MM.1S (cell line): ENCODE data around the gene OXLD1.

Experiments
- CTCF ChIP-seq: fragments of 300-600 bp; sonication (generic); IDR thresholded peaks from 2 replicates; pipeline ENCODE4 v1.5.1; 2016; ENCODE audit warnings: antibody characterized with exemption, low read length, mixed read lengths
- EZH2 ChIP-seq: fragments of 300-600 bp; sonication (generic); optimal IDR thresholded peaks from 2 replicates; pipeline ENCODE3; 2017; ENCODE audit warnings: low read depth, mild to moderate bottlenecking, antibody characterized with exemption, low read length, mixed read lengths

GRCh38 chr17:81666342-81667191, at the start of gene OXLD1, which contains the start of gene CCDC137:
- no peak for TF ChIP-seq CTCF
- TF ChIP-seq EZH2: no peak
